GM12878 (cell line): Measurements from ENCODE around the gene FAHD2B. TPM values are rescaled to one million over a fixed set of nuclear protein-coding genes. Genes with fewer than 3 reads are reported as not detected.
"Not testable (repeated sequence)": the region's sequence is repeated elsewhere in the genome, so short reads cannot be mapped to it uniquely, and the experiment has no call there.

Source experiments
- ATAC-seq: fragments of 200-7000 bp; cut with Tn5 transposase; 3 replicates; pipeline ENCODE4 v1.9.1; 2020; ENCODE audit warnings: mild to moderate bottlenecking, moderate library complexity
- BruUV-seq: library from RNA; stranded (reverse); fragments of 400-500 nt; replicated peaks from 2 replicates; lab custom pipeline; 2021; lab: Mats Ljungman, UMichigan
- CTCF ChIA-PET: fragments of 300-600 bp; sonication (Branson Sonifier 250); formaldehyde crosslinking; extraction: SDS; loops from one replicate; lab custom pipeline; 2021; ENCODE audit warnings: inconsistent platforms; lab: Yijun Ruan, JAX
- POLR2A ChIA-PET: fragments of 350-600 bp; formaldehyde crosslinking; extraction: SDS; loops from one replicate; lab custom pipeline; 2021; ENCODE audit warnings: inconsistent platforms; lab: Charles Lee
- RAD21 ChIA-PET: fragments of 300-600 bp; sonication (Branson Sonifier 250); formaldehyde crosslinking; loops from one replicate; lab custom pipeline; 2023; ENCODE audit warnings: antibody characterized with exemption; ENCODE audit not compliant: unreplicated experiment; lab: Charles Lee
- SMC1A ChIA-PET: fragments of 300-600 bp; sonication (Branson Sonifier 250); formaldehyde crosslinking; loops from one replicate; lab custom pipeline; 2023; ENCODE audit not compliant: unreplicated experiment, uncharacterized antibody; lab: Charles Lee
- DNase-seq: peaks from one replicate; pipeline ENCODE4 v3.0.0-alpha.2; 2011; ENCODE audit warnings: low read depth, low spot score
- FAIRE-seq: peaks from 3 replicates; lab custom pipeline; 2011; peaks lifted over from hg19 to GRCh38; lab: Jason Lieb, UNC
- H2AFZ ChIP-seq: 2 replicates; pipeline ENCODE4 v1.6.0; 2011; ENCODE audit warnings: low read depth, low read length, control low read depth; ENCODE audit not compliant: control insufficient read depth
- H3K27ac ChIP-seq: 2 replicates; pipeline ENCODE4 v1.5.1; 2011; ENCODE audit warnings: control low read depth; ENCODE audit not compliant: control insufficient read depth, insufficient read depth
- H3K27me3 ChIP-seq, 2 experiments: replicated peaks in 1 of 2; 2 replicates each; pipeline versions ENCODE4 v1.6.0 to v1.6.1; 2011; ENCODE audit warnings: low read length in 1 of 2; ENCODE audit not compliant: control insufficient read depth in 2 of 2, insufficient read depth in 2 of 2
- H3K36me3 ChIP-seq, 2 experiments: 2 replicates each; pipeline ENCODE4 v1.5.1; 2011; ENCODE audit warnings: low read length in 1 of 2; ENCODE audit not compliant: control insufficient read depth in 2 of 2, insufficient read depth in 2 of 2
- H3K4me1 ChIP-seq: 2 replicates; pipeline ENCODE4 v1.6.1; 2011; ENCODE audit warnings: mild to moderate bottlenecking, low read length, moderate library complexity, mixed read lengths; ENCODE audit not compliant: control insufficient read depth, insufficient read depth
- H3K4me2 ChIP-seq: 2 replicates; pipeline ENCODE4 v1.6.0; 2011; ENCODE audit warnings: control low read depth; ENCODE audit not compliant: control insufficient read depth, insufficient read depth
- H3K4me3 ChIP-seq: fragments of 200-600 bp; sonication (generic); 2 replicates; pipeline ENCODE4 v1.5.1; 2016
- H3K79me2 ChIP-seq: 2 replicates; pipeline ENCODE4 v1.6.0; 2011; ENCODE audit warnings: low read length; ENCODE audit not compliant: control insufficient read depth, insufficient read depth
- H3K9ac ChIP-seq: 2 replicates; pipeline ENCODE4 v1.8.0; 2011; ENCODE audit warnings: low read length, control low read depth, mixed read lengths; ENCODE audit not compliant: control insufficient read depth, insufficient read depth
- H3K9me3 ChIP-seq: replicated peaks from 3 replicates; pipeline ENCODE4 v1.5.1; 2011; ENCODE audit warnings: mild to moderate bottlenecking, low read length; ENCODE audit not compliant: control insufficient read depth, insufficient read depth
- H4K20me1 ChIP-seq: 2 replicates; pipeline ENCODE4 v1.6.0; 2011; ENCODE audit not compliant: control insufficient read depth, insufficient read depth
- WGBS: methylation state at CpG from one replicate; pipeline ENCODE4 v1.1.6; 2016; ENCODE audit warnings: low lambda C conversion rate; ENCODE audit not compliant: insufficient replicate concordance, insufficient coverage; ENCODE audit errors: missing lambda C conversion rate; 5-methylcytosine and 5-hydroxymethylcytosine counted together
- in situ Hi-C: fragments of 300-500 bp; cut with MboI; formaldehyde crosslinking; loops from 9 replicates; pipeline ENCODE4 v1.14.3; 2018; ENCODE audit warnings: mixed read lengths
- intact Hi-C: fragments of 100-400 bp; cut with micrococcal nuclease; formaldehyde crosslinking; loops from one replicate; pipeline ENCODE4 v1.14.2; 2022; ENCODE audit not compliant: unreplicated experiment
- polyA plus RNA-seq, 11 experiments: library from polyadenylated mRNA; depleted of rRNA in 4 of 11; unstranded in 6 of 11; stranded (reverse) in 5 of 11; fragments of >200 nt; fragmentation: Nextera tagmentation in 4 of 11; fragmentation: Illumina TruSeq in 1 of 11; extraction: Ambion mirVana in 4 of 11; extraction: Trizol in 1 of 11; gene quantifications; 1 replicate in 1 of 11; 2 replicates in 10 of 11; pipeline versions ENCODE4 v1.2.1 to v1.2.3, GENCODE V29; 2011 to 2016; ENCODE audit warnings: inconsistent platforms in 2 of 11, missing spikeins in 2 of 11, low read depth in 1 of 11
- total RNA-seq, 4 experiments: library from RNA; depleted of rRNA in 3 of 4; stranded (reverse); fragments of >200 nt in 3 of 4; fragmentation: Illumina TruSeq in 1 of 4; extraction: Trizol in 1 of 4; gene quantifications; 2 replicates each; pipeline versions ENCODE4 v1.2.1 to v1.2.3, GENCODE V29; 2013 to 2021

The FAHD2B gene
- total and polyA plus RNA-seq, 10 of the 15 experiments (the other 5 are each of a cell fraction or from before 2014, with no cell fraction given): 3.0 to 21.2 (median 16.9) TPM

- H3K27me3 ChIP-seq, H3K36me3 ChIP-seq, H3K4me1 ChIP-seq, H3K4me3 ChIP-seq, CTCF ChIA-PET, H4K20me1 ChIP-seq, intact Hi-C loops, in situ Hi-C loops, H3K79me2 ChIP-seq, H3K9ac ChIP-seq, DNase-seq, FAIRE-seq, POLR2A ChIA-PET, H3K9me3 ChIP-seq, SMC1A ChIA-PET, H2AFZ ChIP-seq, ATAC-seq, BruUV-seq, RAD21 ChIA-PET, H3K27ac ChIP-seq, H3K4me2 ChIP-seq: not testable (repeated sequence)
- WGBS: 97% methylated on average over 2 of the region's 2 CpGs
These were observed 34.4 kb upstream of the FAHD2B start for GRCh38 chr2:97129090-97129489.

- FAIRE-seq: not testable (repeated sequence)
These were observed 19.2 kb upstream of the FAHD2B start for GRCh38 chr2:97113882-97114255.

More at GRCh38 chr2:97113882-97114255, 19.2 kb upstream of the FAHD2B start:
- peak overlapping the region; percentile 50 for H3K27ac ChIP-seq
- H3K4me3 ChIP-seq: peak overlapping the region; percentile 75
- H3K4me2 ChIP-seq, H3K4me1 ChIP-seq, H3K79me2 ChIP-seq, H3K36me3 ChIP-seq, H4K20me1 ChIP-seq, H3K27me3 ChIP-seq, BruUV-seq, DNase-seq, H3K9me3 ChIP-seq: not testable (repeated sequence)
- peak overlapping the region; percentile 76 for H2AFZ ChIP-seq
- intact Hi-C loops (loop anchor here (2.0 to 5.0 kb wide), 3 partner anchors 101 to 257 kb away; no protein-coding TSS in a partner anchor), in situ Hi-C loops (loop anchor here (10.0 kb wide), 1 partner anchor 259 kb away; the partner anchor contains the start of gene ANKRD39)
- H3K9ac ChIP-seq: peak overlapping the region; percentile 56
- ChIA-PET CTCF (interaction anchor here (2.4 to 2.9 kb wide), 3 partner anchors 158 to 350 kb away, joined by 6 to 35 read pairs (median 13); partner anchors contain the start of gene ANKRD39), SMC1A (interaction anchor here (1.2 kb wide), 1 partner anchor 157 kb away, joined by 3 read pairs; no protein-coding TSS in a partner anchor), RAD21 (interaction anchor here (2.7 kb wide), 1 partner anchor 256 kb away, joined by 22 read pairs; the partner anchor contains the start of gene ANKRD39), POLR2A (interaction anchor here (0.7 kb wide), 1 partner anchor 552 kb away, joined by 3 read pairs; no protein-coding TSS in a partner anchor)
- under 1% methylated on average over 10 of the region's 18 CpGs for WGBS
- peak; percentile 52 for ATAC-seq
